Lower leg skin (tissue), 4 donors: ENCODE data around the gene UFSP2. TPM values are rescaled to one million over a fixed set of nuclear protein-coding genes. Genes with fewer than 3 reads are reported as not detected.

Experiments used
- DNase-seq, 2 donors: peaks; one replicate each; pipeline ENCODE4 v3.0.0-alpha.2; 2019; ENCODE audit warnings: low spot score in 2 of 2
- H3K4me3 ChIP-seq: fragments of 200-600 bp; sonication (generic); 2 replicates; pipeline ENCODE4 v1.5.1; 2017; ENCODE audit warnings: mild to moderate bottlenecking, low read depth; ENCODE audit not compliant: poor library complexity, severe bottlenecking
- POLR2A ChIP-seq, 2 donors: fragments of 450-650 bp; IDR thresholded peaks; one replicate each; pipeline ENCODE4 v1.6.1; 2016 to 2017; ENCODE audit warnings: antibody characterized with exemption in 2 of 2, mild to moderate bottlenecking in 1 of 2, moderate library complexity in 1 of 2
- WGBS, 2 donors: methylation state at CpG; one replicate each; pipeline ENCODE4 v1.1.5; 2018; 5-methylcytosine and 5-hydroxymethylcytosine counted together
- intact Hi-C: fragments of 100-400 bp; cut with DNase I; formaldehyde crosslinking; loops from one replicate; pipeline ENCODE4 v1.15.0; 2023; ENCODE audit warnings: low total_unique reads
- total RNA-seq, 4 donors: library from RNA; depleted of rRNA; stranded (reverse); fragments of >200 nt; gene quantifications; one replicate each; pipeline ENCODE4 v1.1.0, GENCODE V29; 2016
- TF ChIP-seq, protein P1 (sequence below), 3 donors: fragments of 450-650 bp; IDR thresholded peaks; one replicate each; pipeline ENCODE4 v1.5.1; 2016; ENCODE audit warnings: antibody characterized with exemption in 3 of 3, mild to moderate bottlenecking in 3 of 3, moderate library complexity in 2 of 3

UFSP2 gene, protein sequence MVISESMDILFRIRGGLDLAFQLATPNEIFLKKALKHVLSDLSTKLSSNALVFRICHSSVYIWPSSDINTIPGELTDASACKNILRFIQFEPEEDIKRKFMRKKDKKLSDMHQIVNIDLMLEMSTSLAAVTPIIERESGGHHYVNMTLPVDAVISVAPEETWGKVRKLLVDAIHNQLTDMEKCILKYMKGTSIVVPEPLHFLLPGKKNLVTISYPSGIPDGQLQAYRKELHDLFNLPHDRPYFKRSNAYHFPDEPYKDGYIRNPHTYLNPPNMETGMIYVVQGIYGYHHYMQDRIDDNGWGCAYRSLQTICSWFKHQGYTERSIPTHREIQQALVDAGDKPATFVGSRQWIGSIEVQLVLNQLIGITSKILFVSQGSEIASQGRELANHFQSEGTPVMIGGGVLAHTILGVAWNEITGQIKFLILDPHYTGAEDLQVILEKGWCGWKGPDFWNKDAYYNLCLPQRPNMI
- total RNA-seq, result 10 to 100 TPM; 24.6 to 53.5 (median 32.4) TPM

DNA sequence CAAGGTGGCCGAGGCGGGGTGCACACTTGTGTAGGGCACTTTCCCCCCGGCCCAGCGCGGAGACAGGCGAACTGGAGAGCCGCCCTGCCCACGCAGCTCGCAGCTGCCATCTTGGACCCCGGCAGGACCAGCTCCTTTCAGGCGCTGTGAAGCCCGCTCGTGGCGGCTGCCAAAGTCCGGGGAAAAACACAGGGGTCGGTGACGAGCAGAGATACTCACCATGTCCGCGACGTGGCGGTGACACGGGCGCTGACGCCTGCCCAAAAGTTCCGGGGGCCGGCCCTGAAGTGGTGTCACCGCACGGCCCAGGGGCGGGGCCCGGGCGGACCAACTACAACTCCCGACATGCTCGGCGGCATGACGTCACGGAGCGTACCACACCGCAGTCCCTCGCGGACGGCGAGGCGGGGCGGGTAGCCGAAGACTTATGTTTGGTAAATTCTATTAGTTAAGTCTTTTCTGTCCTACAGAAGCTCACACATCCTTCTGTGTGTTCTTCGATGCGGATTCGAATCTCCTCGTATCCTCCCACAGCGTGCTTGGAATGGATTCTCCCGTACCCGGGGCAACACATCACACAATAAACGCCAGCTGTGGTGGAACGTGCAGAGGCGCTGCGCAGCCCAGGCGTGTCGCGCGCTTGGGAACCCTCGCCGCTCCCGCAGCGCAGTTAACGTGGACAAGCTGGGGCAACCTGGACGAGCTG lies at the start of gene UFSP2:
Gene UFSP2 (minus strand): TSS at position 318 of the 706 bp plus-strand sequence. CDS start 96 bp downstream, at position 222.
- H3K4me3 ChIP-seq, result peak within 1 kb of the TSS; percentile 65
- peak in 1 of 2 donors; percentile 52 for TF ChIP-seq POLR2A (IDR thresholded peaks at IDR 0.05)
- TF ChIP-seq, protein P1, sequence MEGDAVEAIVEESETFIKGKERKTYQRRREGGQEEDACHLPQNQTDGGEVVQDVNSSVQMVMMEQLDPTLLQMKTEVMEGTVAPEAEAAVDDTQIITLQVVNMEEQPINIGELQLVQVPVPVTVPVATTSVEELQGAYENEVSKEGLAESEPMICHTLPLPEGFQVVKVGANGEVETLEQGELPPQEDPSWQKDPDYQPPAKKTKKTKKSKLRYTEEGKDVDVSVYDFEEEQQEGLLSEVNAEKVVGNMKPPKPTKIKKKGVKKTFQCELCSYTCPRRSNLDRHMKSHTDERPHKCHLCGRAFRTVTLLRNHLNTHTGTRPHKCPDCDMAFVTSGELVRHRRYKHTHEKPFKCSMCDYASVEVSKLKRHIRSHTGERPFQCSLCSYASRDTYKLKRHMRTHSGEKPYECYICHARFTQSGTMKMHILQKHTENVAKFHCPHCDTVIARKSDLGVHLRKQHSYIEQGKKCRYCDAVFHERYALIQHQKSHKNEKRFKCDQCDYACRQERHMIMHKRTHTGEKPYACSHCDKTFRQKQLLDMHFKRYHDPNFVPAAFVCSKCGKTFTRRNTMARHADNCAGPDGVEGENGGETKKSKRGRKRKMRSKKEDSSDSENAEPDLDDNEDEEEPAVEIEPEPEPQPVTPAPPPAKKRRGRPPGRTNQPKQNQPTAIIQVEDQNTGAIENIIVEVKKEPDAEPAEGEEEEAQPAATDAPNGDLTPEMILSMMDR (IDR thresholded peaks at IDR 0.05), result peak in 1 of 3 donors; percentile 7
- DNase-seq, result peak; percentile 86 to 98
- 0% methylated on average over 41 to 43 of the region's 66 CpGs for WGBS, 2 donors
- intact Hi-C loops, result no loop called here

DNA sequence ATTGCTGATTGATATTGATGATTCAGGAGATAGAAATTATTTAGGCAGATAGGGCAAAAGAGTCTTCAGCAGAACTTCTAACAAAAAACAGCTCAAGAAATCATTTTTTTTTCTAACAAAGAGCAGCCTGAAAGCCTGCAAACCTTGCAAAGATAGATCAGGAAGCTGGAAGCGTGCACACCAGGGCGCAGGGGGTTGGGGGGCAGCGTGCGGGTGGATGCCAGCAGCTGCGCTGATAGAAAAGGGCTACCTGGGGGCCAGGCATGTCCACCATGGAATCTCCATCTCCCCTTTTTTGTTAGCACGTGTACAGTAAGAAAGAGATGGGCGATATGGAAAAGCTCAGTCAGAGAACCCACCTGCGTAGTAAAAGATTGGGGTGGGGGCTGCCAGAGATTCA lies 47.5 kb upstream of the UFSP2 start:
- no peak overlapping the region for H3K4me3 ChIP-seq
- intact Hi-C loops, result loop anchor here (10.0 kb wide), 1 partner anchor 132 kb away; no protein-coding TSS in a partner anchor
- TF ChIP-seq POLR2A (IDR thresholded peaks at IDR 0.05), result no peak
- TF ChIP-seq, protein P1 (IDR thresholded peaks at IDR 0.05), result no peak
- WGBS, 2 donors, result 91 to 96% methylated on average over 8 of the region's 8 CpGs
- no peak for DNase-seq

DNA sequence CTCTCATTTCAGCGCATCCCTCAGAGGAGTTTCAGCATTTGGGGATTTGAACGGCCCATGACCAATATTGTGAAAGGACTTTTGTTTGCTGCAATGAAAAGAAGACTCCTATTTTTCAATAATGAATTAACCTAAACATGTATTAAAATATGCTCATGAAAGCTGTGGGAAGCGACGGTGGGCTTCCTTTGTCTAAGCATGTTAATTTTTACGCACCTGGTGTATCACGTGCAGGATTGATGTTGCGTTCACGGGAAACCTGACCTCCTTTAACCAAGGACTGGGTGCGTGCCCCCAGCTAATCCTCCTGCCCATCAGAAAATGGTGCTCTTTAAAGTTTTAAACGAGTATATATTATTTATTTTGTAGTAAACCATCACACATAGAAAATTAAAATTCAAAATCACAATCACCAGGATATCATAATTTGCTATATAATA lies 46.4 kb upstream of the UFSP2 start:
- intact Hi-C loops, result loop anchor here (10.0 kb wide), 1 partner anchor 133 kb away; no protein-coding TSS in a partner anchor
- TF ChIP-seq POLR2A (IDR thresholded peaks at IDR 0.05), result no peak
- TF ChIP-seq, protein P1 (IDR thresholded peaks at IDR 0.05), result no peak
- DNase-seq, result no peak
- 29 to 39% methylated on average over 10 of the region's 10 CpGs for WGBS, 2 donors
- peak overlapping the region; percentile 64 for H3K4me3 ChIP-seq

DNA sequence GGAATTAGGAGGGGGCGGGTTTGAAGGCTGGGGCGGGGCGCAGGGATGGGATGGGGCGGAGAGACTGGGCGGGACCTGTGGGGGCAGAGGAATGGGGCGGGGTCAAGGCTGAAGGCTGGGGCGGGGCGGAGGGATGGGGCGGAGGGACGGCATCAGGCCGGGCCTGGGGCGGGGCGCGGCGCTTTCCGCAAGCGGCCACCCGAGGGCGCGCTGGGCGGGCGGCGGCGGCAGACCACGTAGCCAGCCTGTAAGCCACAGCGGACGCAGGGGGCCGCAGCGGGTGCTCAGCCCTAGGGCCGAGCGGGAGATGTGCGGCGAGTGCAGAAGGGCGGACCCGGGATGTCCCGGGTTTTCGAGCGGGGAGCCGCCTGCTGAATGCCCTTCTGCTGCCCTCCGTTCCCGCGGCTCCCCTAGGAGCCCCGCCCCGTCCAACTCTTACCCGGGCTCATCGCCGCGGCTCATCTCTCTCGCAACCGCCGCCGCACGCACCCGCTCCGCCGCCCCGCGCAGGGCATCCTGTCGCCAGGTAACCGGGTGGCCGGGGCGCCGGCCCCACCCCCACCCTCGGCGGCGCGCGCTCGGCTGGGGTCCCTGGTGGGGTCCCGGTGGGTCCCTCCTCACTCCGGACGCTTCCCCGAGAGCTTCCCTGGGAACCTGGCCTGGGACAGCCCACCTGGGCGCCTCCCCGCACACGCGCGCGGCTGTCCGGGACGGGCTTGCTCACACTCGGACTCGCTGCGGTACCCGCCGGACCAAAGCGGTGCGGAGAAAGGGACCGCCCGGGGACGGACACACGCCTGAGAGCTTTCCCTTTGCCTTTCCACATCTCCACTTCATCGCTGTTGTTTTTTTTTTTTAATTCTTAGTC lies 45.7 kb upstream of the UFSP2 start, which contains the start of gene CCDC110:
Gene CCDC110 (minus strand): TSS at position 499 of the 868 bp plus-strand sequence. CDS start 50 bp downstream, at position 449.
- DNase-seq, result peak; percentile 87 to 99
- WGBS, 2 donors, result 1% methylated on average over 17 to 54 of the region's 93 CpGs
- H3K4me3 ChIP-seq, result peak within 1 kb of the TSS; percentile 64
- TF ChIP-seq, protein P1 (IDR thresholded peaks at IDR 0.05), result no peak
- TF ChIP-seq POLR2A (IDR thresholded peaks at IDR 0.05), result no peak
- intact Hi-C loops, result loop anchor here (10.0 kb wide), 1 partner anchor 133 kb away; no protein-coding TSS in a partner anchor
